BLaER1 treated with 17β-estradiol and CSF1 and Interleukin-3, amounts not matched to agents 10 nM and 100 nM (cell line): ENCODE measurements around the gene CTXN1.

Experiments used
- H3K27ac ChIP-seq, 11 experiments: shearing (Covaris generic); formaldehyde crosslinking; 2 replicates each; pipeline ENCODE4 v1.8.1; 2022
- H3K27me3 ChIP-seq, 11 experiments: shearing (Covaris generic); formaldehyde crosslinking; 2 replicates each; pipeline ENCODE4 v1.8.1; 2022
- H3K36me3 ChIP-seq, 11 experiments: shearing (Covaris generic); formaldehyde crosslinking; 2 replicates each; pipeline ENCODE4 v1.8.1; 2022
- H3K4me1 ChIP-seq, 10 experiments: shearing (Covaris generic); formaldehyde crosslinking; 2 replicates each; pipeline ENCODE4 v1.8.1; 2022
- H3K4me2 ChIP-seq, 11 experiments: shearing (Covaris generic); formaldehyde crosslinking; 2 replicates each; pipeline ENCODE4 v1.8.1; 2022
- H3K4me3 ChIP-seq, 10 experiments: shearing (Covaris generic); formaldehyde crosslinking; 2 replicates each; pipeline ENCODE4 v1.8.1; 2022
- H3K9ac ChIP-seq, 11 experiments: shearing (Covaris generic); formaldehyde crosslinking; 2 replicates each; pipeline ENCODE4 v1.8.1; 2022
- H3K9me3 ChIP-seq, 11 experiments: shearing (Covaris generic); formaldehyde crosslinking; replicated peaks in 1 of 11; 2 replicates each; pipeline ENCODE4 v1.8.1; 2022
- H4K20me1 ChIP-seq, 11 experiments: shearing (Covaris generic); formaldehyde crosslinking; 2 replicates each; pipeline ENCODE4 v1.8.1; 2022
- Cebpa-rat ChIP-seq, 11 experiments: shearing (Covaris generic); IDR thresholded peaks; 2 replicates each; pipeline ENCODE4 v1.8.1; 2022

Gene CTXN1

DNA sequence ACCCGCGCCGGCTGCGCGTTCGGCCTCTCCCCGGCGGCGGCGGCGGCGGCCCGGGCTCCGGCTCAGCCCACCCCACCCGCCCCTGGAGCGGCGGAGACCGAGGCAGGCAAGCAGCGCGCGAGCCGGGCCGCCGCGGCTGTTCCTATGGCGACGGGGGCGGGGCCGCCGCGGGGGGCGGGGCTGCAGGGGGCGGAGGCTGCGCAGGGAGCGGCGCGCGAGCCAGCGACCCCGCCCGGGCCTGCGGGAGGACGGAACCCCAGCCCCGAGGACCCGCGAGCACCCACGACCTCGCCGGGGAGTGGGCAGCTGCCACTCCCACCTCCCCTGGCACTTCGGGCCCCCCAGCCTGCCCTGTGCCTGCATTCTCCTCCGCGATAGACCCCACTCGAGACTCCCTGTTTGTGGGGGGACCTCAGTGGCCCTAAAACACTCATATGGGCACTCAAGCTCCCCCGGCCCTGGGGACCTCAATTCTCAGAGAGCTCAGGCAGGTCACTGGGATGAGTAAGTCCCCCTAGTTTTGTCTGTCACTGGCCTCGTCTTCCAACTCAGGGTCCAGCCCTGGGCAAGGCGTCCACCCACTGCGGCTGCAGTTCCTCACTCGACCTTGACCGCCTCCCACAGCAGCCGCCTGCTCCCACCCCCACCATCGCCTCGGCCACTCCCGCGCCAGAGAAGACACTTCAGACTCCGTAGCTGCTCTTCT lies at the start of gene CTXN1:
CTXN1 (minus strand) TSS at position 115 of the 706 bp plus-strand sequence. CDS start 597 bp downstream, outside the sequence.
- Histone ChIP-seq H3K4me1 (peaks cover 46 to 69% (median 61%) of the 10 kb centered on the region in 10 experiments), H3K9ac (peak within 1 kb of the TSS; percentile 28 to 78 (median 62); a peak in 19 of 22 replicates), H3K27me3 (peaks cover 0 to 12% (median 0%) of the 10 kb centered on the region in 11 experiments; a peak in 4 of 22 replicates), H4K20me1 (peaks cover 0 to 88% (median 82%) of the 10 kb centered on the region in 11 experiments; a peak in 21 of 22 replicates), H3K36me3 (peaks cover 21 to 54% (median 40%) of the 10 kb centered on the region in 11 experiments), H3K4me2 (peak within 1 kb of the TSS; percentile 91 to 98 (median 94)), H3K27ac (peak within 1 kb of the TSS in 6 of 11 experiments; percentile 39 to 67 (median 52); a peak in 9 of 22 replicates), H3K4me3 (peak within 1 kb of the TSS; percentile 54 to 68 (median 59)), H3K9me3 (no peaks in the 10 kb centered on the region)
- TF ChIP-seq Cebpa-rat (IDR thresholded peaks at IDR 0.05): no peak

DNA sequence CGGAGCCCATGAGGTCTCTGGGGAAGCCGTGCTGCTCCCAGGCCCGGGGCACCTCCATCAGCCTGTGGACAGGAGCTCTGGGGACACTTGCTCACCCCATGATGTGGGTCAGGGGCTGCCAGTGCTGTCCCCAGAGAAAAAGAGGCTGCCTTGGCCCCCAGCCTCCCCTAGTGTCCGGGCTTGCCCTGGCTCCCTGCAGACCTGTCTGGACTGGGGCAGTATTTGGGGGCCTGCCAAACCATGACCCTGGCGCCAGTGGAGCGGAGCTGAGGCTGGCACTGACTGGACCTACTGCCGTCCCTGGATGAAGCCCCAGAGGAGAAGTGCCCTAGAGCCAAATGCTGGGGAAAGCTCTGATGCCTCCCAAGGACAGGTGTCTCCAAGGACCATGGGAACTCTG lies 49.1 kb upstream of the CTXN1 start:
- H4K20me1 ChIP-seq: peaks cover 65 to 99% (median 90%) of the 10 kb centered on the region in 11 experiments; a peak in 21 of 22 replicates

DNA sequence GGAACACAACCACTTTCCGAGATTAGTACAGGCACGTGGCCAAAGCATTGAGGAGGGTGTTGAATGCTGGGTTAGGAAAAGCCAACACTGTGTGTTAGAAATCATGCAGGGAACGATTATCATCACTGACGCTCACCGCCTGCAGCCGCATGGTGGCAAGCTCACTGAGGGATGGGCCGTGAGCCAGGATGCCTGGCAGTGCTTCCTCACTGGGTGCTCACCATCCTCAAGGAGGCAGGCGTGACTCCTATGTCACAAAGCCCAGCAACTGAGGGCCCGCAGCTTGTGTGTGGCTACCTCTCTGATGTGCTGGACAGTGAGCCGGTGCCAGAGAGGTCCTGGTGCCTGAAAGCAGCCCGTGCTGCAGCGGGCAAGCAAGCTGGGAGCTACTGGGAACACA lies 47.9 kb upstream of the CTXN1 start:
- H3K36me3 ChIP-seq: peaks cover 80 to 100% (median 96%) of the 10 kb centered on the region in 11 experiments
- H3K9ac ChIP-seq: no peak overlapping the region
- TF ChIP-seq Cebpa-rat (IDR thresholded peaks at IDR 0.05): no peak
- no peak overlapping the region for H3K4me2 ChIP-seq
- no peaks in the 10 kb centered on the region for H3K27me3 ChIP-seq
- H3K4me3 ChIP-seq: no peak overlapping the region
- H3K9me3 ChIP-seq: no peaks in the 10 kb centered on the region
- peaks cover 57 to 99% (median 87%) of the 10 kb centered on the region in 11 experiments; a peak in 21 of 22 replicates for H4K20me1 ChIP-seq
- H3K27ac ChIP-seq: no peak overlapping the region
- H3K4me1 ChIP-seq: no peaks in the 10 kb centered on the region

More for the DNA sequence above, 49.1 kb upstream of the CTXN1 start:
- Histone ChIP-seq H3K27ac (no peak overlapping the region), H3K4me3 (no peak overlapping the region), H3K4me2 (no peak overlapping the region), H3K9me3 (no peaks in the 10 kb centered on the region), H3K36me3 (peaks cover 83 to 100% (median 96%) of the 10 kb centered on the region in 11 experiments), H3K4me1 (no peaks in the 10 kb centered on the region), H3K9ac (0 out of 22 replicates have a peak overlapping the region, but pooled peaks of 1 of the 11 experiments have one; percentile 14), H3K27me3 (no peaks in the 10 kb centered on the region)
- TF ChIP-seq Cebpa-rat (IDR thresholded peaks at IDR 0.05): no peak

DNA sequence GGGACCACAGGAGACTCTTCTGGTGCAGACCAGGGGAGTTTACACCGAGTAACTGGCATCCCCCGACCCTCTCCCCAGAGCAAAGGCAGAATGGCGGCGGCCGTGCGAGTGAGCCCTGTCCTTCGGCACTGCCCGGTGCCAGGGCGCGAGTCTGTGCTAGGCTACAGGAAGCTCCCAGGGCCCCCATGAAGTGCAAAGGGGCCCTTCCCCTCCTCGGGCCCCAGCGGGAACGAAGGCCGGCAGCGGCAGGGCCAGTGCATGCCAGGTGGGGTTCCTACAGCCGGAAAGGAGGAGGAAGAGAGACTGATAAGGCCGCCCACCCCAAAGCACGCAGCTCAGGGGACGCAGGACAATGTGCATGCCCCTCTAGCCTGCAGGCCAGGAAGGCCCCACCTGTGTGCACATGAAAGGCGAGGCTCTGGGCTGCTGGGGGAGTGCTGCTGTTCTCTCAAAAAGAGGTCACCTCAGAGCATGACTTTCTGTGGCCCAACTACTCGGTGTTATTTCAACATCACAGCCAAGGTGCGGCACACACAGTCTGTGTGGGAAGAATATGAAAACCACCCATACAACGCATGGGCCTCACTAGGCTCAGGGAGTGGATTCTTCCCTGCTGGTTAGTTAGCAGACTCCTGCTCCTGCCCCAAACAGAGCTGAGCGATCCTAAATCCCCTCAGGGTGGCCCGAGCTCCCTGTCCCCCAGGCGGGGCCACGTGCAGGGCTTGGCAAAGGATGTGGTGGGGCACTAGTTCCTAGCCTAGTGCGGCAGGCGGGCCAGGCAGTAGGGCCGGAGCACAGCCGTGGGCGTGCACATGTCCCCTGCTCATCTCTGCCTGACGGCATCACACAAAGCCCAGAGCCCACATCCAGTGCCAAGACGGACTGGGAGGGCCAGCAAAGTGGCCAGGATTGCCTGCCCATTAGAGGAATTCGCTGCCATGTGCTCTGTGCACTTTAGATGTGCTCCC lies 45.9 kb upstream of the CTXN1 start:
- Histone ChIP-seq H3K4me3 (no peak overlapping the region), H3K9ac (no peak overlapping the region; a peak in 1 of 22 replicates), H3K9me3 (no peaks in the 10 kb centered on the region), H3K36me3 (peaks cover 80 to 100% (median 96%) of the 10 kb centered on the region in 11 experiments), H3K4me1 (no peaks in the 10 kb centered on the region), H3K27me3 (no peaks in the 10 kb centered on the region), H3K4me2 (no peak overlapping the region), H3K27ac (no peak overlapping the region), H4K20me1 (peaks cover 36 to 99% (median 84%) of the 10 kb centered on the region in 11 experiments; a peak in 21 of 22 replicates)
- TF ChIP-seq Cebpa-rat (IDR thresholded peaks at IDR 0.05): no peak

DNA sequence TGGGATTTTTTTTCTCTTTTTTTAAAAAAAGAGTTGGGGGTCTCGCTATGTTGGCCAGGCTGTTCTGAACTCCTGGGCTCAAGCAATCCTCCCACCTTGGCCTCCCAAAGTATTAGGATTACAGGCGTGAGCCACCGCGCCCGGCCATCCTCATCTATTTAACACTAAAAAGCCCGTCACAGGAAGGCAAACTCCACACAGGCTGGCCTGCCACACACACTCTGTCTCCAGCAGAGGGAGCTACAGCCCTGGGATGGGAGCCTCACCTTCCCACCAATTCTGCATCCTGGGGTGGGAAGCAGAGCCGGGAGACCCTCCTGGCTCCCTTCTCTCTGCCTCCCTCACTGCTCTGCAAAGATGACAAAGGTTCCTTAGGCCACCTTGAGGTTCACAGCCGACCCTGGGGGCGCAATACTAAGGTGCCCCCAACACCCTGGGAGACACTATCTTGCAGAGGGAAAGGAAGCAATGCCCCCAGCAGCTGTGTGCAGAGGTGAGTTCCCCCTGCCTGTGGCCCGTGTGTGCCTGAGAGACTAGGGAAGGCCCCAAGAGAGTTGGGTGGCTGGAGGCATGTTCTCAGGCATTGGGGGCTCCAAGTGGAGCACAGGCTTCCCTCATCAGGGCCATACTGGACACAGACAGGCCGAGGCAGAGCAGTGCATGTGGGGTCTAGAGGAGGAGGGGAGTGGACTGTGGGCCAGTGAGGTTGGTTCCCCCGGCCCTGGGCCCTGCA lies 44.9 kb upstream of the CTXN1 start:
- no peaks in the 10 kb centered on the region for H3K27me3 ChIP-seq
- H3K36me3 ChIP-seq: peaks cover 83 to 100% (median 99%) of the 10 kb centered on the region in 11 experiments
- H3K4me3 ChIP-seq: no peak overlapping the region
- peaks cover 30 to 99% (median 77%) of the 10 kb centered on the region in 11 experiments; a peak in 21 of 22 replicates for H4K20me1 ChIP-seq
- no peaks in the 10 kb centered on the region for H3K9me3 ChIP-seq
- no peak overlapping the region for H3K4me2 ChIP-seq
- TF ChIP-seq Cebpa-rat (IDR thresholded peaks at IDR 0.05): no peak
- H3K9ac ChIP-seq: no peak overlapping the region
- H3K27ac ChIP-seq: no peak overlapping the region
- no peaks in the 10 kb centered on the region for H3K4me1 ChIP-seq

DNA sequence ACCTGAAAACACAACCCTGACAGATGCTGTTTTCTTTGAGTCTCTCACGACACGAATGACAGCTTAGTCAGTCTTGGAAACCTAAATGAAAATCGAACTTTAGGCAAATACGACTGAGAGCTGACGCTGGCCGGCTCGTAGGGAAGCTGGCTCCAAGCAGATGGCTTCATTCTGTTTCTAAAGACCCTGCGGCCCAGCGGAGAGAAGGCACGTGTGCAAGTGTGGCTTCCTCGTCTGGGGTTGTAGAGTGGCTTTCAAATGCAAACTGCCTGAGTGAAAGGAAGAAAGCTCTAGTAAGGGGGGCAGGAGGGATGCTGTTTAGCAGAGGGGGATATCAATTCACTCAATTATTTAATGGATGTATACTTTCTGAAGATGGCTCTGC lies 43.6 kb upstream of the CTXN1 start:
- no peak overlapping the region for H3K4me2 ChIP-seq
- TF ChIP-seq Cebpa-rat (IDR thresholded peaks at IDR 0.05): no peak
- H3K4me1 ChIP-seq: no peaks in the 10 kb centered on the region
- no peaks in the 10 kb centered on the region for H3K9me3 ChIP-seq
- H3K4me3 ChIP-seq: no peak overlapping the region
- peaks cover 23 to 99% (median 71%) of the 10 kb centered on the region in 11 experiments; a peak in 21 of 22 replicates for H4K20me1 ChIP-seq
- H3K27me3 ChIP-seq: no peaks in the 10 kb centered on the region
- peaks cover 83 to 100% (median 99%) of the 10 kb centered on the region in 11 experiments for H3K36me3 ChIP-seq
- no peak overlapping the region for H3K27ac ChIP-seq
- peak overlapping the region in 1 of 11 experiments; percentile 15; a peak in 1 of 22 replicates for H3K9ac ChIP-seq

DNA sequence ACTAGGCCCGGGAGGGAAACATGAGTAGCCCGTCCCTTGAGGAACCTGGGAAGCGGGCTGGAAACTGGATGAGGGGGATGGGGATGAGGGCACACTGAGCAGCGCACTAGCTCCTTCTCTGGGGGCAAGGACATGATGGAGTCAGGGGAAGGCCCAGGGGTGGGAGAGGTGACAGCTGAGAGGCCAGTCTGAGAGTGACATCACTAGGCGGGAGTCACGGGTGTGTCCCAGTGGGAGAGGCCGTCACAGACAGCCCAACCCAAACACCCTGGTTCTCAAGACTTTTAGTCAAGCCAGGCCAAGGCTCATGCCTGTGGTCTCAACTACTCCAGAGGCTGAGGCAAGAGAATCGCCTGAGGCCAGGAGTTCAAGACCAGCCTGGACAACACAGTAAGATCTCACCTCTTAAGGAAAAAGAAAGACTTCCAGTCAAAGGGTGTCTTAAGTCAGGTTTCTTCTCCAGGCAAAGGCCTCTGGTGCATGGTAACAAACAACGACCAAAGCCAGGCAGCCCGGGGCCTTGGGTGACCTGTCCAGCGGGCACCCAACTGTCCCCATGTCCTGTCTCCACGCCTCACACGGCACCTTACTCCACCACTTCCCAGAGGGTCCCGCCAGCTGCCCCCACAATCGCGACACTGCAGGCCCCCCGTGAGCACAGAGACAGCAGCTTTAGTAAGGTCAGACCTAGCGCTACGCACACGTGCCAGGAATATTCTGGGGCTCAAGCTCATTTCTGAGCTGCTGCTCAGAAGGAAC lies 43.0 kb upstream of the CTXN1 start:
- no peak overlapping the region for H3K4me2 ChIP-seq
- peaks cover 83 to 100% (median 99%) of the 10 kb centered on the region in 11 experiments for H3K36me3 ChIP-seq
- H3K9ac ChIP-seq: peak overlapping the region in 1 of 11 experiments; percentile 15; a peak in 3 of 22 replicates
- no peak for TF ChIP-seq Cebpa-rat (IDR thresholded peaks at IDR 0.05)
- no peak overlapping the region for H3K4me3 ChIP-seq
- no peaks in the 10 kb centered on the region for H3K9me3 ChIP-seq
- peak overlapping the region in 1 of 11 experiments; percentile 19; a peak in 2 of 22 replicates for H3K27ac ChIP-seq
- peaks cover 17 to 99% (median 65%) of the 10 kb centered on the region in 11 experiments; a peak in 21 of 22 replicates for H4K20me1 ChIP-seq
- H3K27me3 ChIP-seq: no peaks in the 10 kb centered on the region
- no peaks in the 10 kb centered on the region for H3K4me1 ChIP-seq
